AG09309 (cell line): ENCODE measurements around the gene NAV2.
"Not testable (repeated sequence)": the region's sequence is repeated elsewhere in the genome, so short reads cannot be mapped to it uniquely, and the experiment has no call there.

Source experiments
- DNase-seq: peaks from one replicate; pipeline ENCODE4 v3.0.0-alpha.2; 2010; ENCODE audit warnings: low read depth
- H3K4me3 ChIP-seq: 2 replicates; pipeline ENCODE4 v1.5.1; 2011; ENCODE audit warnings: mild to moderate bottlenecking, low read depth, low read length, moderate library complexity; ENCODE audit not compliant: control insufficient read depth
- CTCF ChIP-seq: IDR thresholded peaks from 2 replicates; pipeline ENCODE4 v1.5.1; 2011; ENCODE audit warnings: mild to moderate bottlenecking, low read depth, low read length, inconsistent platforms; ENCODE audit not compliant: insufficient read depth, control insufficient read depth; ENCODE audit errors: missing control alignments

The NAV2 gene

GRCh38 chr11:19923626-19924025 is 211.0 kb downstream of the NAV2 start:
- H3K4me3 ChIP-seq, result no peak overlapping the region
- DNase-seq, result no peak
- TF ChIP-seq CTCF, result no peak

GRCh38 chr11:19924311-19924710 is 211.7 kb downstream of the NAV2 start:
- no peak for TF ChIP-seq CTCF
- DNase-seq, result no peak

GRCh38 chr11:19924716-19925115 is 212.1 kb downstream of the NAV2 start:
- H3K4me3 ChIP-seq, result no peak overlapping the region
- DNase-seq, result no peak
- no peak for TF ChIP-seq CTCF

More at GRCh38 chr11:19924311-19924710, 211.7 kb downstream of the NAV2 start:
- H3K4me3 ChIP-seq, result no peak overlapping the region

DNA sequence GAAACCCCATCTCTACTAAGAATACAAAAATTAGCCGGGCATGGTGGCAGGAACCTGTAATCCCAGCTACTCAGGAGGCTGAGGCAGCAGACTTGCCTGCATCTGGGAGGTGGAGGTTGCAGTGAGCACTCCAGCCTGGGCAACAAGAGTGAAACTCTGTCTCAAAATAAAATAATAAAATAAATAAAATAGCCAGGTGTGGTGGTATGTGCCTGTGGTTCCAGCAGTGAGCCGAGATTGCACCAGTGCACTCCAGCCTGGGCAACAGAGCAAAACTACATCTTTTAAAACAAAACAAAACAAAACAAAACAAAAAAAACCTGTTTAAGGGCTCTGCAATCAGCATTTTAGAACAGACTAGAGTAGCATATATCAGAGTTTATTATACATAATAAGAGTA is 214.8 kb downstream of the NAV2 start:
- H3K4me3 ChIP-seq, DNase-seq: not testable (repeated sequence)

GRCh38 chr11:19929147-19929546 is 216.5 kb downstream of the NAV2 start:
- no peak for TF ChIP-seq CTCF
- H3K4me3 ChIP-seq, result no peak overlapping the region
- no peak for DNase-seq

- DNase-seq, result no peak
- H3K4me3 ChIP-seq, result no peak overlapping the region
- no peak for TF ChIP-seq CTCF
Observed at GRCh38 chr11:19929655-19930054, 217.0 kb downstream of the NAV2 start.

GRCh38 chr11:19931141-19931770 is 218.6 kb downstream of the NAV2 start:
- H3K4me3 ChIP-seq, result peak overlapping the region; percentile 23
- no peak for TF ChIP-seq CTCF
- DNase-seq, result no peak
